Stimulated activated naive CD4-positive, alpha-beta T cell treated with Interleukin-2 at 50 U/mL for 16 hours (primary cell): Measurements from ENCODE around the gene PNMA8C.
A peak's percentile ranks its signal among the peaks of the same experiment; 100 is the strongest.

ENCODE experiments used
- DNase-seq: peaks from one replicate; lab custom pipeline; 2025; lab: John Stamatoyannopoulos, UW

The PNMA8C gene

GRCh38 chr19:46428239-46429135 is at the start of gene PNMA8C:
TSS of gene PNMA8C (minus strand) at chr19:46428936. CDS start at chr19:46428359, 577 bp downstream.
- no peak for DNase-seq

DNA sequence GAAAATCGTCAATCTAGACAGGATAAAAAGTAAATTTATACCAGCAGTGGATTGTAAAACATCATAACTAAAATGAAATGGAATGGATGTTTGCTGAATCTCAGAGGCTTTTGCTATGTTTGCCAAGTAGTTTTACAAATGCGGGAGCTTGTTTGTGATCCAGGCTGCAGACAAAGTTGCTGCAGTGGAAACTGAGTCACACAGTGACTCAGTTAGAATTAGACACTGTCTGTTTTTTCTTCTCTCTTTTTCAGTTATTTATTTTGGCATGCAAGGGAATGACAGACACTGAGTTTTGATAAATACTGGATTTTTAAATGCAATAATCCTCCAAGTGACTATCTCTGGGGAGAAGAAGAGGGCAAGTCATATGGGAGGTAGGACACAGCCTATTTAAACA is 47.2 kb upstream of the PNMA8C start:
- no peak for DNase-seq

DNA sequence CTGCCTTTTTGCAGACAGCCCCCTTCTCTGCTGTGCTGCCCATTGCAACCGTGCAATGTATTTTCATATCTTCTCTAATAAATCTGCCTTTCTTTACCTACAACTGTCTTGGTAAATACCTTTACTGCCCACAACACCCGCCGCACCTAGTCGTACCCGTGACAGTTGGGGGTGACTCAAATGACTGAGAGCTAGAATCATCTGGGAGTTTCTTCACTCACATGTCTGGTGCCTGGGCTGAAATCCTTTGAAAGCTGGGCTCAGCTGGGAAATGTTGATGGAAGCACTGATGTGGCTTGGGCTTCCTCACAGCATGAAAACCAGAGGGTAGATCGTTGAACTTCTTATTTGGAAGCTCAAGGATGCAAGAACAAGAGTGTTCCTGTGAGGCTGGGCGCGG is 45.5 kb upstream of the PNMA8C start:
- no peak for DNase-seq

DNA sequence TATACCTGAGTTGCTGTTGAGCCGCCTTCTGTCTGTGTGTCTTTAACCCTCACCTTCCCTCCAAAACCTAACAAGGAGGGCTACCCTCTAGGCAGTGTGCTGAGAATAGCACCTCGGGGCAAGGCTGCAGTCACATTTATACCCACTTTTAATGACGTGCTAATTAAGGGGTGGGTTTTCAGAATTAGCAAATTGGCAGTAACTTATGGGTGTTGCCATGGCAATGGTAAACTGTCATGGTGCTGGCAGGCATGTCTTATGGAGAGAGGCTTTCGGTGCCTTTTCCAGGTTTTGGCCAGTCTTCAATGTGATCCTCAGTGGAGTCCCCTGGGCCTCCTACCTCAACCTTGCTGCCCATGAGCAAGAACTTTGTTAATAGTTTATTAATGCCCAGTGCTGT is 43.9 kb upstream of the PNMA8C start:
- no peak for DNase-seq

DNA sequence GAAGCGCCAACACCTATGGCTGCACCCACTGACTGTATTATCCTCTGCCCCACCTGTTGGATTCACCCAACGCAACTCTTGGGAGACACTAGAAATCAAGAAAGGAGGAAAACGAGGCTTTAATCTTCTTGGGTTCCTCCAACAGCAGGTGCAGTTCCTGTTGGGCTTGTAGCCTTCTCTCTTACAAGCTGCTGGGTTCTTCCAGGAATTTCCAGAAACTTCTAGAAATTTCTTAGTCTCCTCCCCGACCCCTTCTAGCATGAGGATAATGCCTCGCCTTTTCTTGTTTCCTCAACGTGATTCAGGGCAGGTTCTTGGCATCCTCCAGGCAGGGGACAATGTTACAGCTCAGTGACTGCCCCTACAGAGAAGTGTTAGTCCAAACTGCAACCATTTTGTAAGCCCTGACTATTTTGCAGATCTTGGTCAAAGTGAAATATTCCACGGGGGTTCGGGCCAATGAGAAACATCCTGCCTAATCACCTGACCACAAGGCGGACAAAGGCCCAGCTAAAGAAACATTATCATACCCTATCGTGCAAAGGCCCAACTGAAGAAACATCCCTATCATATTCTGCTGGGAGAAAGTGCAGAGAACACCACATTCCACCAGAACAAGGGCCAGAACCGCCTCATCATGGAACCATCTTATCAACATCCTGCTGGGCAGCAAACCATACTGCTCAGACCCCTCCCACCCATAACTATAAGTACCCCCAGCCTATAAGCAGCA is 43.2 kb upstream of the PNMA8C start:
- DNase-seq = no peak

GRCh38 chr19:46471116-46471733 is 42.5 kb upstream of the PNMA8C start, which contains the start of gene PNMA8A:
TSS of gene PNMA8A (minus strand) at chr19:46471563. CDS start at chr19:46471035, 528 bp downstream.
- DNase-seq = no peak

DNA sequence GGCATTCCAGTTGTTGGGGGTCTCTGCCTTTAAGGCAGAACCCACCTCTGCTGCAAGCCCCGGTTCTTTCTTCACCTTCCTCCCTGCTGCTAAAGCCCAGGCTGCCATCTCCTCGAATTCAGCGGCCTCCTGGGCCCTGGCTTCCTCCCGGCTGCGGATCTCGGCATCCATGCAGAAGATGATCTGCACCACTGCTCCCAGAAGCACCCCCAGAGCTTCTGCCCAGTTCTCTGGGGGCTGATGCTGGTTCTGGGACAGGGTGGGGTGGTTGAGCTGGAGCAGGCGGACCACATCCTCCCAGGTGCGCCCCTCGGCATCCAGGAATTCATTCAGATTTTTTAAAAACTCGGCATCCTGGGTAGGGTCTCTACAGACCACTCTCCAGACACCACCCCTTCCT is 41.6 kb upstream of the PNMA8C start:
- no peak for DNase-seq

DNA sequence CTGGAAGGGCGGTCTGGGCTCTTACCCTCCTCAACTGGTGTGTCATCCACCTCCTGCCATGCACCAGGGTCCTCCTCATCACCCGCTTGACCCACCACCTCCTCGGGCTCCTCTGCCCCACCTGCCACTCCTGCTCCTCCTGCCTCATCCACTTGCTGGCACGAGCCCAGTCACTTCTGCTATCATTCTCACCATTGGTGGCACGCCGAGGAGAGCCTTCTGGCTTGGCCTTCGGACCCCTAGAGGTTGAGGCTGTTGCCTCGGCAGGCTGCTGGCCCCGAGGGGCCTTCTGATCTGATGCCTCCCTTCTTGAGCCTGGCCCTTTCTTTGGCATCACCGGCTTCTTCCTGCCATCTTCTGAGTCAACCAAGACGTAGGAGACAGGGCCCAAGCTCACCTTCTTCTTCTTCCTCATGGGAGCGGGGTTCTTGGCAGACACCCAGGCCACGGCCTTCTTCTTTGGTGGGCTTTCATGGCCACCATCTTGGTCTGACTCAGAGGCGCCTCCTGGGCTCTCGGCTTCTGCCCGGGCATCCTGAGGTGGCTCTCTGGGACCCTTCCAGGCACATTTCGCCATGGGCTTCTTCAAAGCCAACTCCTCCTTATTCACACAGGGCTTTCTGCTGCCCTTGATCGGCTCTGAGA is 40.9 kb upstream of the PNMA8C start:
- no peak for DNase-seq

DNA sequence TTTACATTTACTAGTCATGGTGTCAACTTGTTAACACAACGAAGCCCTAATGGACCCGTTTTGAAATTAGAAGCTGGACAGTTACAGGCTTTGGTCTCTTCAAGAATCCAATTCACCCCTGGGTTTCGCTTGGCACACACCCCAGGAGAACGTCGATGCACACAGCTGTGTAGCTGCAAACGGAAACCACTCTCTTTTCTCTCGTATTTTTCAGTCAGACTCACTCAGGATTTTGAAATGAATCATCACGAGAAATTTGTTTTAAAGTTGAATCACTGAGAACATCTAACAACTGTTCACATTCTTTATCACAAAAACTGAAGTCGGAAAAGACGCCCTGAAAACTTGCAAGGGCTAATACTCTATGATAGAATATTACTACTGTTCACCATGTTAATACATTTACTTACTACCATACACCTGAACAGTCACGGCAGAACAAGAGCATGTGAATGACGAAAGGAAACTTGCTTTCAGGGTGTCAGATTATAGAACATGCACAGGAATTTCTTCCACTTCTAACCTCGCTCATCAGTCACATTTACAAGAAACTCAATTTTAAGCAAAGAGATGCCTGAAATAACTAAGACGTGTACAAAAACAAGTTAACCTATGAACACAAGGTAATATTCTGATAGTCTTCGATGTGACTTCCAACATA is 37.9 kb upstream of the PNMA8C start:
- DNase-seq = peak; percentile 15

DNA sequence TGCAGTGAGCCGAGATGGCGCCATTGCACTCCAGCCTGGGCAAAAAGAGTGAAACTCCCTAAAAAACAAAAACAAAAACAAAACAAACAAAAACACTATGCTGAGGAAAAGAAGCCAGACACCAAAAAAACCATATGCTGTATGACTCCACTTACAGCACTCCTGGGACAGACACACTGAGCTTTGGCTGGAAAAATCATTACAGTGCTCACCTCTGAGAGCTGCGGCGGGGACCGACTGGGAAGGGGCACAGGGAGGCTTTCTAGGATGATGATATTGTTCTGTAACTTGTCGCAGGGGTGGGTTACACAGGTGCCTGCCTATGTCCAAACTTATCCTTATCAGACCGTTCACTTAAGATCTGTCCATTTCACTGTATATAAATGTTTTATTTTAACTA is 34.8 kb upstream of the PNMA8C start:
- DNase-seq = no peak

DNA sequence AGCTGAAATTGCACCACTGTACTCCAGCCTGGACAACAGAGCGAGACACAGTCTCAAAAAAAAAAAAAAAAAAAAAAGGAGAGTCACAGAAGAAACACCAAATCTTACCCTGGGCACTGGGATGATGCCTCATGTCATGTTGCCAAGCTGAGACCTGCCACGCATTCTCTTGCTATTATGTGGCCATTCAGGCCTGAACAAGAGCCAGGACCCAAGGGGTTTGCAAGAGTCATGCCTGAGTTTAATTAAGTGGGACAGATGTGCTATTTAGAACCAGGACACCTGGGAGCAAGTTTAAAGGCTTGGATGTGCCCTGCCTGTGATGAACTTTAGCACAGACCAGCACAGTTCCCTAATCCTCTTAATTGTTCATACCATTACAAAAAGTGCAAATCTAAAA is 32.8 kb upstream of the PNMA8C start:
- no peak for DNase-seq

- no peak for DNase-seq
These were observed 32.2 kb upstream of the PNMA8C start for GRCh38 chr19:46460981-46461380.

DNA sequence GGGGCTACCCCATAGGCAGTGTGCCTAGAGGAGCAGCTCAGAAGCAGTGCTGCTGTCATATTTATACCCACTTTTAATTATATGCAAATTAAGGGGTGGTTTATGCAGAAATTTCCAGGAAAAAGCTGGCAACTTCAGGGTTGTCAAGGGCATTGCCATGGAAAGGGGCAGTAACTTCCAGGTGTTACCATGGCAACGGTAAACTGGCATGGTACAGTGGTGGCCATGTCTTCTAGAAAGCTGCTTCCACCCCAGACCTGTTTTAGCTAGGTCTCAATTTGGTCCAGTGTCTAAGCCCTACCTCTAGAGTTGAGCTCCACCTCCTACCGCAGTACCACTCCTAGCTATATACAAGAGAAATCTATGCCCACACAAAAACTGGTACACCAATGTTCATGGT is 31.3 kb upstream of the PNMA8C start:
- DNase-seq = no peak

GRCh38 chr19:46456930-46457329 is 28.2 kb upstream of the PNMA8C start:
- no peak for DNase-seq

- DNase-seq = no peak
These were observed 25.5 kb upstream of the PNMA8C start for GRCh38 chr19:46454244-46454643.

DNA sequence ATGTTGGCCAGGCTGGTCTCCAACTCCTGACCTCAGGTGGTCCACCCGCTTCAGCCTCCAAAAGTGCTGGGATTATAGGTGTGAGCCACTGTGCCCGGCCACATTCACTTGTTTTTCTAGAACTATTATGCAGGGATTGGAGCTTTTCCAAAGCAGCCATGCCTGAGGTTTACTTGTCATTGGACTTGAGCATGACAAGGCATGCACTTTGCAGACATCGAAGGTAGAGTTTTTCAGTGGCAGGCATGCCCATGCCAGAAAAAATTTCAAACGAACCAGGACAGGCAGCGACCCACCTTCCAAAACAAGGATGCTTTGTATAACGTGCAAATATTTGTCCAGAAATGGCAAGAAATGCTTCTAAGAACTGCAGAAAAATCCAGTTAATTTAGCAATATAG is 24.9 kb upstream of the PNMA8C start:
- no peak for DNase-seq

DNA sequence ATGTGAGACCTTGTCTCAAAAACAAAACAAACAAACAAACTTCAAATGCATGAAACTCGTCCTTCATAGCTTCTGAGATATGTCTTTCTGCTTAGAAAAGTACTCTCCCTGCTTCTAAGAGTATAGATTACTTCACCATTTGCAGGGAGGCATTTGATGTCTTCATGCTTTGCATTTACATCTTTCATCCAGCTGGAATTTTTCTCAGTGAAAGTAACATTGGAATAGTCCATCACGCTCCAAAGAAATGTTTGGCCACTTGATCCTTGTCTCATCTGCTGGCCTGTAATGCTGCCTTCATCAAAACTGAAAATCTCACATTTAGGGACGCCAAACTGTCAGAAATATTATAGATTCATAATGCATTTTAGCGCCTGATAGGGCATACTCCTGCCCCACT is 23.4 kb upstream of the PNMA8C start:
- no peak for DNase-seq

DNA sequence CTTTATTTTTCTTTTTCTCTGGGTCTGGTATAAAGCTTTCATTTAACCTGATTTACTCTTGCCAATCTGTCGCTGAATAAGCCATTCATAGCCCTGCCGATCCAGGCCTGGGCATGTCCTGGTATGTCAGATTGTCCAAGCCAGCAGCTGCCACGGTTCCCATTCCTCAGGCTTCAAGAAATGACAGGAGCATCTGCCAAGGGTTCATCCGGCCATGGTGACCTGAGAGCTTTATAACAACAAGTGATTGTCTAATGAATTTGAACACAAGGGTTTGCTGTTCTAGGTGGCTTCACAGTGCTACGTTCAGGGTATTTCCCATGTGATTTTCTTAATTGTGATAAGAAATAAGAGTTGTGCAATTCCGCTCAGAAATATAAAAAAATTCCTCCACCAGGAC is 22.6 kb upstream of the PNMA8C start:
- no peak for DNase-seq

DNA sequence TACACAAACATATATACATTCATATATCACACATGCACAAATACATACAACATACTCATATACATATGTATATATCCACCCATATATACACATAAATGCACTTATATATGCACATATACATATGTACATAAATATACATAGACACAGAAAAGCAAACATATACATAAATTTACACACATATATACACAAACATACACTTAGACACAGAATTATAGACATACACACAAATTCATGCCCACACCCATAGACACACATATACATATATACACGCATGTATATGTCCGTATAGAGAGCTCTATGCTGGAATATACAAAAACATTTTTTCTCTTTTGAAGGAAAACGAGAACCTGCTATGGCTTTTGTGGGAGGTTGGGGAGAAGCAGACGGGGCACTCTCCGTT is 22.0 kb upstream of the PNMA8C start:
- no peak for DNase-seq

GRCh38 chr19:46449228-46449627 is 20.5 kb upstream of the PNMA8C start:
- no peak for DNase-seq

- DNase-seq = no peak
These were observed 19.9 kb upstream of the PNMA8C start for GRCh38 chr19:46448601-46449000.

DNA sequence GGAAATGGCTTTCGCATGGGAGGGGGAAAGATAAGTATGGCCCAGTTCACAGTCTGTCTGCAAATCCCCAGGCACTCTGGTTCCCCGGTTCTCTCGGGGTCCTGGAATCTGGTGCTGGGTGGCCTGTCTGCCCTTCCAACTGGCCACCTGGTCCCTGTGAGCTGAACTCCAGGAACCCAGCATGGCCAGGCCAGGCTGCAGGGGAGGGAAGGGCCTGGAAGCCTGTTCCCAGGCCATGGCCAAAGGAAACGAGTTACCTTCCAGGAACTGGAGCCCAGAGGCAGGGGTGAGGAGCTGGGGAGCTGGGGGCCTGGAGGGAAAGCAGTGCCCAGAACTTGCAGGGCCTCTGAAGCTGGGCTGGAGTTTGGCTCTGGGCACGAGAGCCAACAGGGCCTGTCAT is 19.1 kb upstream of the PNMA8C start:
- DNase-seq = no peak
